Measurements from ENCODE around the gene GOLIM4. TPM values are rescaled to one million over a fixed set of nuclear protein-coding genes. Genes with fewer than 3 reads are reported as not detected.

GOLIM4 gene
- total RNA-seq, 1 experiment from 2014 or later: 24.6 TPM

DNA sequence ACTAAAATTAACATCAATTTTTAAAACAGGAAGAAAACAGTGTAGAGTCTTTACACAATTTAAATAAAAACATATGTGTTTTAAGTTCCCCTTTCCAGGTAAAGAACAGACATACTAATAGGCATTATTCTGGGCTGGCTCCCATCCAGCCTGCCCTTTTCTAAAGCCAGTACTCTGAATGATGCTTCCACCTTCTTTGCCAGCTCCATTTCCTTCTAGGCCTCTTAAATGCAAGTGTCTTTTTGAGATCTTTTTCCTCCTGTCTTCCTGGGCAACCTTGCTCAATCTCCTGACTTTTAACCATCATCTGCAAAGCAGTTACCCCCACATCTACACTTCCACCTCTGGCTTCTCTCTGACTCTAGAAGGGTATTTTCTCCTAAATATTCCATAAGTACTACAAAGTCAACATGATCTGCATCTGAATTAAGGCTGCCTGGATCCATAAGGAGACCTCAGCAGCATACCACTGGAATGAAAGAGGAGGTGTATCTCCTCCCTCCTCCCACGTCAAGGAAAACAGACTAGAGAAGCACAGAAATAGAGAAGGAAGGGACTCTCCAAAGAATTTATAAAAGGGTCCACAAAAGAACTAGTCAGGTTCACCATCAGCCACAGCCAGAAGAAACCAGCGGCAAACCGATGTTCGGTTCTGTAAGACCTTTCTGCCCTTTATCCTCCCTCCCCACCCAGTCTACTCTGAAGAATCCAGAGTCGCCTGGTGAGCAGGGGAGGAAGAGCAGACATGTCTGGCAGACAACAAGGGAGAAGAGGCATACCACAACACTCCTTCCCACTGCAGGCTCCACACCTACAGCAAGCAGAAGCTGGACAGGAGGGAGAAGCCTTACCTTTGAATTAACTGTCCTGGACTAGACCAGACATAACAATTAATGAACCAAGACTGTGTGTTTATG, 47.1 kb downstream of the GOLIM4 start:
- no peak overlapping the region for H2AK5ac ChIP-seq (ENCODE audit: insufficient read length, low read length)
- H3K27ac ChIP-seq (ENCODE audit: insufficient read length, low read depth, low read length): no peak overlapping the region
- H3K36me3 Mint-ChIP-seq (ENCODE audit: insufficient read depth in 1 of 3, low read depth in 3 of 3): peaks cover 0 to 2% (median 0%) of the 10 kb centered on the region in 3 experiments; a peak in 1 of 7 replicates
- no peaks in the 10 kb centered on the region for H4K20me1 ChIP-seq (ENCODE audit: control insufficient read depth, insufficient read depth, insufficient read length)
- H3K4ac ChIP-seq (ENCODE audit: low read depth, low read length): no peak overlapping the region
- no peak overlapping the region for H2AFZ ChIP-seq (ENCODE audit: low read length)
- H2BK5ac ChIP-seq (ENCODE audit: insufficient read length, low read length): no peak overlapping the region
- no peak overlapping the region for H3K18ac ChIP-seq (ENCODE audit: insufficient read length, low read depth, low read length)
- peak overlapping the region in 1 of 2 experiments; percentile 7; a peak in 2 of 5 replicates for H3K4me3 Mint-ChIP-seq
- no peak overlapping the region for H4K8ac ChIP-seq (replicated peaks; ENCODE audit: insufficient read length, low read depth, low read length)
- no peak overlapping the region for H2BK120ac ChIP-seq (ENCODE audit: low read depth, low read length, poor library complexity, severe bottlenecking)
- H3T11ph ChIP-seq (ENCODE audit: low read length): no peak overlapping the region
- no peak overlapping the region for H3K14ac ChIP-seq (ENCODE audit: insufficient read depth, low read length)
- H3K23ac ChIP-seq (ENCODE audit: insufficient read length, low read depth, low read length): no peak overlapping the region
- no peaks in the 10 kb centered on the region for H3K27me3 ChIP-seq (ENCODE audit: insufficient read depth, low read length)
- no peak overlapping the region for H2BK20ac ChIP-seq (ENCODE audit: low read depth, low read length, poor library complexity, severe bottlenecking)
- no CpG with 5 or more reads among the region's 5 CpGs for WGBS (ENCODE audit: extremely low coverage, insufficient read length, low lambda C conversion rate)
- H3K56ac ChIP-seq (ENCODE audit: insufficient read length, low read depth, low read length): no peak overlapping the region
- no peak overlapping the region for H3K4me2 ChIP-seq (ENCODE audit: insufficient read depth, insufficient read length, low read length)
- H4K5ac ChIP-seq (ENCODE audit: insufficient read length, low read depth, low read length): no peak overlapping the region
- H4K91ac ChIP-seq (ENCODE audit: insufficient read length, low read depth, low read length): no peak overlapping the region
- H3K9me3 Mint-ChIP-seq: no peaks in the 10 kb centered on the region
- no peak overlapping the region for H2BK15ac ChIP-seq (ENCODE audit: low read depth, low read length)
- H3K23me2 ChIP-seq (ENCODE audit: insufficient read length, low read depth, low read length, poor library complexity, severe bottlenecking): no peaks in the 10 kb centered on the region
- H3K9me3 ChIP-seq (ENCODE audit: control insufficient read depth, low read depth, low read length): no peaks in the 10 kb centered on the region
- no peak for DNase-seq
- H3K4me1 ChIP-seq (ENCODE audit: insufficient read depth, low read length): peaks cover 7% of the 10 kb centered on the region; the same call in 1 of the 2 replicates
- H3K79me2 ChIP-seq (ENCODE audit: insufficient read depth, low read length): no peaks in the 10 kb centered on the region
- H2BK12ac ChIP-seq (ENCODE audit: insufficient read length, low read depth, low read length): no peak overlapping the region
- peaks cover 15 to 19% of the 10 kb centered on the region in 2 experiments for H3K4me1 Mint-ChIP-seq
- TF ChIP-seq, protein P1, sequence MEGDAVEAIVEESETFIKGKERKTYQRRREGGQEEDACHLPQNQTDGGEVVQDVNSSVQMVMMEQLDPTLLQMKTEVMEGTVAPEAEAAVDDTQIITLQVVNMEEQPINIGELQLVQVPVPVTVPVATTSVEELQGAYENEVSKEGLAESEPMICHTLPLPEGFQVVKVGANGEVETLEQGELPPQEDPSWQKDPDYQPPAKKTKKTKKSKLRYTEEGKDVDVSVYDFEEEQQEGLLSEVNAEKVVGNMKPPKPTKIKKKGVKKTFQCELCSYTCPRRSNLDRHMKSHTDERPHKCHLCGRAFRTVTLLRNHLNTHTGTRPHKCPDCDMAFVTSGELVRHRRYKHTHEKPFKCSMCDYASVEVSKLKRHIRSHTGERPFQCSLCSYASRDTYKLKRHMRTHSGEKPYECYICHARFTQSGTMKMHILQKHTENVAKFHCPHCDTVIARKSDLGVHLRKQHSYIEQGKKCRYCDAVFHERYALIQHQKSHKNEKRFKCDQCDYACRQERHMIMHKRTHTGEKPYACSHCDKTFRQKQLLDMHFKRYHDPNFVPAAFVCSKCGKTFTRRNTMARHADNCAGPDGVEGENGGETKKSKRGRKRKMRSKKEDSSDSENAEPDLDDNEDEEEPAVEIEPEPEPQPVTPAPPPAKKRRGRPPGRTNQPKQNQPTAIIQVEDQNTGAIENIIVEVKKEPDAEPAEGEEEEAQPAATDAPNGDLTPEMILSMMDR (conservative IDR thresholded peaks at IDR 0.05): no peak
- H3K27me3 Mint-ChIP-seq (ENCODE audit: low read depth): no peaks in the 10 kb centered on the region
- no peak overlapping the region for H3K9ac ChIP-seq (ENCODE audit: extremely low read depth, insufficient read length, low read length)
- H3K79me1 ChIP-seq (ENCODE audit: insufficient read depth, low read depth, low read length, poor library complexity, severe bottlenecking): no peaks in the 10 kb centered on the region
- peak overlapping the region; percentile 13 to 41 (median 25) for H3K27ac Mint-ChIP-seq
